ENCODE data around the gene CDC42BPG.

DNA sequence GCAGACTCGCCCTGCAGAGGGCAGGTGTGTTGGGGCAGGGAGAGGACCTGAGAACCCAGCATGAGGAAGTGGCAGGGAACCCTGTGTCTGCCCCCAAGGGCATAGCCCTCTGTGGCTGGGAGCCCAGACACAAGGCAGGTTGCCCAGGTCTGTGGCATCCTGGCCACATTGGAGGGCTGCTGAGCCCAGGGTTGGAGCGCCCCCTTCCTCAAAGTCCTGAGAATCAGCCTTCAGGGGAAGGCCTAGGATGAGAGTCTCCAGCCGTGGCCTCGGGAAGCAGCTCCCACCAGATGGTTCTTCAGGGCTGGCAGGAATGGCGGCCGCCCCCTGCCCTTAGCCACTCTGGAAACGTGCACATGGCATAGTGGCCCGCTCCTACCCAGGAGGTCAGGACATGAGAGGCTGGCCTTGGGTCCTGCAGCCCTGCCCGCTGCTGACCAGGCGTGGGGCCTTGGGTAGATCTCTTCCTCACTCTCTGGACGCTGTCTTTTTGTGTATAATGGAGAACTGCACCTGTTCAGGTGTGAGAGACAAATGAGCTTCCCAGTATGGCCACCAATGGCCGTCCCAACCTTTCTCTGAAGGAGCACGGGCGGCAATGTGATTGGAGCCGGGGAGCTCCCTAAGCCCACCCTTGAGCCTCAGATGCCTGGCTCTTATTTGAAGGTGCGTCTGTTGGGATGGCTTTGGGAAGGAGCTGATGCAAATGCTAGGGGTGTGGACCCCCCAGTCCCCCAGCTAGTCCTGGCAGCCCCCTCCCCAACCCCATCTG is 4.6 kb upstream of the CDC42BPG start:
- TF ChIP-seq, protein P1, sequence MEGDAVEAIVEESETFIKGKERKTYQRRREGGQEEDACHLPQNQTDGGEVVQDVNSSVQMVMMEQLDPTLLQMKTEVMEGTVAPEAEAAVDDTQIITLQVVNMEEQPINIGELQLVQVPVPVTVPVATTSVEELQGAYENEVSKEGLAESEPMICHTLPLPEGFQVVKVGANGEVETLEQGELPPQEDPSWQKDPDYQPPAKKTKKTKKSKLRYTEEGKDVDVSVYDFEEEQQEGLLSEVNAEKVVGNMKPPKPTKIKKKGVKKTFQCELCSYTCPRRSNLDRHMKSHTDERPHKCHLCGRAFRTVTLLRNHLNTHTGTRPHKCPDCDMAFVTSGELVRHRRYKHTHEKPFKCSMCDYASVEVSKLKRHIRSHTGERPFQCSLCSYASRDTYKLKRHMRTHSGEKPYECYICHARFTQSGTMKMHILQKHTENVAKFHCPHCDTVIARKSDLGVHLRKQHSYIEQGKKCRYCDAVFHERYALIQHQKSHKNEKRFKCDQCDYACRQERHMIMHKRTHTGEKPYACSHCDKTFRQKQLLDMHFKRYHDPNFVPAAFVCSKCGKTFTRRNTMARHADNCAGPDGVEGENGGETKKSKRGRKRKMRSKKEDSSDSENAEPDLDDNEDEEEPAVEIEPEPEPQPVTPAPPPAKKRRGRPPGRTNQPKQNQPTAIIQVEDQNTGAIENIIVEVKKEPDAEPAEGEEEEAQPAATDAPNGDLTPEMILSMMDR (IDR thresholded peaks at IDR 0.05; ENCODE audit: low read length) = peak; percentile 16
- no peak for TF ChIP-seq EZH2 (optimal IDR thresholded peaks at IDR 0.05; ENCODE audit: low read depth, low read length)
- TF ChIP-seq EZH2phosphoT487 (IDR thresholded peaks at IDR 0.05; ENCODE audit: low read length) = no peak
